ENCODE results near the gene AXIN1.

- TF ChIP-seq POLR2AphosphoS5 (IDR thresholded peaks at IDR 0.05) = no peak
- TF ChIP-seq CTCF (IDR thresholded peaks at IDR 0.05) = no peak
Measured at GRCh38 chr16:392450-393030, 40.0 kb upstream of the AXIN1 start.
